Ishikawa (cell line): ENCODE measurements around the gene ZNF296.

Source experiments
- CREB1 ChIP-seq: IDR thresholded peaks from 2 replicates; pipeline ENCODE4 v1.6.1; 2012; ENCODE audit warnings: low read depth
- MAX ChIP-seq: IDR thresholded peaks from 2 replicates; pipeline ENCODE4 v1.6.1; 2012
- TCF12 ChIP-seq: IDR thresholded peaks from 2 replicates; pipeline ENCODE4 v1.6.1; 2012; ENCODE audit warnings: low read depth
- TEAD4 ChIP-seq: IDR thresholded peaks from 2 replicates; pipeline ENCODE4 v1.6.1; 2012
- USF1 ChIP-seq: IDR thresholded peaks from 2 replicates; pipeline ENCODE4 v1.6.1; 2012
- YY1 ChIP-seq: IDR thresholded peaks from 2 replicates; pipeline ENCODE4 v1.6.1; 2012; ENCODE audit warnings: low read depth

- TF ChIP-seq TEAD4 (no peak), YY1 (no peak), CREB1 (no peak), TCF12 (no peak), USF1 (no peak), MAX (no peak)
These were observed 49.1 kb upstream of the ZNF296 start for GRCh38 chr19:45125360-45125759.
